Left lung (tissue), 10 donors: ENCODE measurements around the gene GCNT2. TPM values are rescaled to one million over a fixed set of nuclear protein-coding genes. Genes with fewer than 3 reads are reported as not detected.

Experiments
- ATAC-seq: fragments of 200-7000 bp; cut with Tn5 transposase; one replicate; pipeline ENCODE4 v1.9.1; 2020; ENCODE audit warnings: moderate library complexity
- DNase-seq, 4 donors: peaks; one replicate each; pipeline ENCODE4 v3.0.0-alpha.2; 2013 to 2020
- H3K27ac ChIP-seq, 2 donors: fragments of 200-600 bp; sonication (generic) in 1 of 2; one replicate each; pipeline versions ENCODE4 v1.5.0 to v1.8.0; 2020 to 2021
- H3K27me3 ChIP-seq, 2 donors: fragments of 200-600 bp; sonication (generic) in 1 of 2; one replicate each; pipeline versions ENCODE4 v1.5.0 to v1.8.0; 2020 to 2021
- H3K36me3 ChIP-seq, 2 donors: fragments of 200-600 bp; sonication (generic) in 1 of 2; one replicate each; pipeline versions ENCODE4 v1.5.0 to v1.8.0; 2020 to 2021
- H3K4me1 ChIP-seq, 2 donors: fragments of 200-600 bp; one replicate each; pipeline ENCODE4 v1.8.0; 2021
- H3K4me3 ChIP-seq, 2 donors: fragments of 200-600 bp; sonication (generic) in 1 of 2; one replicate each; pipeline versions ENCODE4 v1.5.0 to v1.8.0; 2020 to 2021; ENCODE audit warnings: mild to moderate bottlenecking in 1 of 2
- H3K9me3 ChIP-seq, 2 donors: fragments of 200-600 bp; sonication (generic) in 1 of 2; one replicate each; pipeline versions ENCODE4 v1.5.0 to v1.8.0; 2020 to 2021
- CTCF ChIP-seq, 2 donors: fragments of 200-600 bp; sonication (generic) in 1 of 2; IDR thresholded peaks; one replicate each; pipeline versions ENCODE4 v1.5.0 to v1.8.0; 2021; ENCODE audit warnings: antibody characterized with exemption in 2 of 2
- intact Hi-C, 2 donors: fragments of 100-400 bp; cut with DNase I; formaldehyde crosslinking; loops; one replicate each; pipeline versions ENCODE4 v1.11.2 to v1.14.2; 2022
- polyA plus RNA-seq, 6 donors: library from polyadenylated mRNA; unstranded; fragments of 120-200 nt; gene quantifications; one replicate each; pipeline ENCODE4 v1.2.1, GENCODE V29; 2013; ENCODE audit not compliant: insufficient read length in 6 of 6
- total RNA-seq, 2 donors: library from RNA; stranded (reverse); fragmentation: NEBNext Ultra II Directional; extraction: Animal tissue kit (Norgen Biotek cat#: 25700); gene quantifications; one replicate each; pipeline ENCODE4 v1.2.1, GENCODE V29; 2021
- donor health status: DM: no; HTN: yes; CAD: no.
- donor health status: DM: no; HTN: no; CAD: no.

The GCNT2 gene
- total and polyA plus RNA-seq, 8 donors, result 14.7 to 32.3 (median 18.0) TPM

GRCh38 chr6:10531503-10531902 is 10.4 kb downstream of the GCNT2 start:
- ATAC-seq (peak; percentile 13), DNase-seq (no peak)
- H3K27ac ChIP-seq, result peak overlapping the region in 1 of 2 donors; percentile 28
- peak overlapping the region in 1 of 2 donors; percentile 48 for H3K4me3 ChIP-seq
- H3K27me3 ChIP-seq, result no peaks in the 10 kb centered on the region
- no peaks in the 10 kb centered on the region for H3K36me3 ChIP-seq
- peaks cover 2 to 66% of the 10 kb centered on the region in 2 donors for H3K4me1 ChIP-seq
- TF ChIP-seq CTCF (IDR thresholded peaks at IDR 0.05), result no peak
- no peaks in the 10 kb centered on the region for H3K9me3 ChIP-seq
- intact Hi-C loops, result no loop called here

GRCh38 chr6:10531942-10532341 is 10.8 kb downstream of the GCNT2 start:
- Histone ChIP-seq H3K27ac (peak overlapping the region in 1 of 2 donors; percentile 28), H3K4me3 (peak overlapping the region in 1 of 2 donors; percentile 48)

GRCh38 chr6:10532392-10532791 is 11.2 kb downstream of the GCNT2 start:
- intact Hi-C loops, result no loop called here
- Histone ChIP-seq H3K4me1 (peaks cover 2 to 70% of the 10 kb centered on the region in 2 donors), H3K27me3 (no peaks in the 10 kb centered on the region), H3K9me3 (no peaks in the 10 kb centered on the region), H3K4me3 (peak overlapping the region in 1 of 2 donors; percentile 48), H3K36me3 (no peaks in the 10 kb centered on the region), H3K27ac (no peak overlapping the region)
- TF ChIP-seq CTCF (IDR thresholded peaks at IDR 0.05), result no peak
- ATAC-seq, result no peak
- no peak for DNase-seq

More at GRCh38 chr6:10531942-10532341, 10.8 kb downstream of the GCNT2 start:
- no peaks in the 10 kb centered on the region for H3K9me3 ChIP-seq
- ATAC-seq (no peak), DNase-seq (no peak)
- TF ChIP-seq CTCF (IDR thresholded peaks at IDR 0.05), result no peak
- no peaks in the 10 kb centered on the region for H3K36me3 ChIP-seq
- intact Hi-C loops, result no loop called here
- H3K27me3 ChIP-seq, result no peaks in the 10 kb centered on the region
- H3K4me1 ChIP-seq, result peaks cover 2 to 70% of the 10 kb centered on the region in 2 donors

GRCh38 chr6:10534419-10534762 is 13.2 kb downstream of the GCNT2 start:
- DNase-seq (no peak), ATAC-seq (no peak)
- no peaks in the 10 kb centered on the region for H3K9me3 ChIP-seq
- peaks cover 2 to 57% of the 10 kb centered on the region in 2 donors for H3K4me1 ChIP-seq
- H3K27ac ChIP-seq, result no peak overlapping the region
- H3K4me3 ChIP-seq, result no peak overlapping the region
- TF ChIP-seq CTCF (IDR thresholded peaks at IDR 0.05), result no peak
- no peaks in the 10 kb centered on the region for H3K27me3 ChIP-seq
- intact Hi-C loops, result no loop called here
- H3K36me3 ChIP-seq, result no peaks in the 10 kb centered on the region

GRCh38 chr6:10535193-10535592 is 14.0 kb downstream of the GCNT2 start:
- DNase-seq, result no peak
- Histone ChIP-seq H3K9me3 (no peaks in the 10 kb centered on the region), H3K36me3 (no peaks in the 10 kb centered on the region), H3K27ac (peak overlapping the region in 1 of 2 donors; percentile 74), H3K4me3 (no peak overlapping the region), H3K4me1 (peaks cover 2 to 56% of the 10 kb centered on the region in 2 donors), H3K27me3 (no peaks in the 10 kb centered on the region)
- no peak for TF ChIP-seq CTCF (IDR thresholded peaks at IDR 0.05)
- intact Hi-C loops, result no loop called here
- ATAC-seq, result peak; percentile 12
